GM12878 (cell line): ENCODE measurements around the gene LONP1. TPM values are rescaled to one million over a fixed set of nuclear protein-coding genes. Genes with fewer than 3 reads are reported as not detected.

Experiments used
- ATAC-seq: fragments of 200-7000 bp; cut with Tn5 transposase; 3 replicates; pipeline ENCODE4 v1.9.1; 2020; ENCODE audit warnings: mild to moderate bottlenecking, moderate library complexity
- BruUV-seq: library from RNA; stranded (reverse); fragments of 400-500 nt; replicated peaks from 2 replicates; lab custom pipeline; 2021; lab: Mats Ljungman, UMichigan
- CTCF ChIA-PET: fragments of 300-600 bp; sonication (Branson Sonifier 250); formaldehyde crosslinking; extraction: SDS; loops from one replicate; lab custom pipeline; 2021; ENCODE audit warnings: inconsistent platforms; lab: Yijun Ruan, JAX
- POLR2A ChIA-PET: fragments of 350-600 bp; formaldehyde crosslinking; extraction: SDS; loops from one replicate; lab custom pipeline; 2021; ENCODE audit warnings: inconsistent platforms; lab: Charles Lee
- RAD21 ChIA-PET: fragments of 300-600 bp; sonication (Branson Sonifier 250); formaldehyde crosslinking; loops from one replicate; lab custom pipeline; 2023; ENCODE audit warnings: antibody characterized with exemption; ENCODE audit not compliant: unreplicated experiment; lab: Charles Lee
- SMC1A ChIA-PET: fragments of 300-600 bp; sonication (Branson Sonifier 250); formaldehyde crosslinking; loops from one replicate; lab custom pipeline; 2023; ENCODE audit not compliant: unreplicated experiment, uncharacterized antibody; lab: Charles Lee
- DNase-seq: peaks from one replicate; pipeline ENCODE4 v3.0.0-alpha.2; 2011; ENCODE audit warnings: low read depth, low spot score
- FAIRE-seq: peaks from 3 replicates; lab custom pipeline; 2011; peaks lifted over from hg19 to GRCh38; lab: Jason Lieb, UNC
- H2AFZ ChIP-seq: 2 replicates; pipeline ENCODE4 v1.6.0; 2011; ENCODE audit warnings: low read depth, low read length, control low read depth; ENCODE audit not compliant: control insufficient read depth
- H3K27ac ChIP-seq: 2 replicates; pipeline ENCODE4 v1.5.1; 2011; ENCODE audit warnings: control low read depth; ENCODE audit not compliant: control insufficient read depth, insufficient read depth
- H3K27me3 ChIP-seq, 2 experiments: replicated peaks in 1 of 2; 2 replicates each; pipeline versions ENCODE4 v1.6.0 to v1.6.1; 2011; ENCODE audit warnings: low read length in 1 of 2; ENCODE audit not compliant: control insufficient read depth in 2 of 2, insufficient read depth in 2 of 2
- H3K36me3 ChIP-seq, 2 experiments: 2 replicates each; pipeline ENCODE4 v1.5.1; 2011; ENCODE audit warnings: low read length in 1 of 2; ENCODE audit not compliant: control insufficient read depth in 2 of 2, insufficient read depth in 2 of 2
- H3K4me1 ChIP-seq: 2 replicates; pipeline ENCODE4 v1.6.1; 2011; ENCODE audit warnings: mild to moderate bottlenecking, low read length, moderate library complexity, mixed read lengths; ENCODE audit not compliant: control insufficient read depth, insufficient read depth
- H3K4me2 ChIP-seq: 2 replicates; pipeline ENCODE4 v1.6.0; 2011; ENCODE audit warnings: control low read depth; ENCODE audit not compliant: control insufficient read depth, insufficient read depth
- H3K4me3 ChIP-seq: fragments of 200-600 bp; sonication (generic); 2 replicates; pipeline ENCODE4 v1.5.1; 2016
- H3K79me2 ChIP-seq: 2 replicates; pipeline ENCODE4 v1.6.0; 2011; ENCODE audit warnings: low read length; ENCODE audit not compliant: control insufficient read depth, insufficient read depth
- H3K9ac ChIP-seq: 2 replicates; pipeline ENCODE4 v1.8.0; 2011; ENCODE audit warnings: low read length, control low read depth, mixed read lengths; ENCODE audit not compliant: control insufficient read depth, insufficient read depth
- H3K9me3 ChIP-seq: replicated peaks from 3 replicates; pipeline ENCODE4 v1.5.1; 2011; ENCODE audit warnings: mild to moderate bottlenecking, low read length; ENCODE audit not compliant: control insufficient read depth, insufficient read depth
- H4K20me1 ChIP-seq: 2 replicates; pipeline ENCODE4 v1.6.0; 2011; ENCODE audit not compliant: control insufficient read depth, insufficient read depth
- BCL3 ChIP-seq: IDR thresholded peaks from 2 replicates; pipeline ENCODE4 v1.6.1; 2011; ENCODE audit warnings: borderline replicate concordance, low read depth, mild to moderate bottlenecking, moderate library complexity, low read length; ENCODE audit not compliant: insufficient read depth, poor library complexity, severe bottlenecking
- CTCF ChIP-seq, 3 experiments: IDR thresholded peaks in 2 of 3; conservative IDR thresholded peaks in 1 of 3; 2 replicates each; pipeline ENCODE4 v1.5.1; 2011; ENCODE audit warnings: low read depth in 3 of 3, low read length in 3 of 3, mild to moderate bottlenecking in 3 of 3, control low read depth in 2 of 3, moderate library complexity in 2 of 3, inconsistent platforms in 1 of 3, mixed read lengths in 1 of 3; ENCODE audit not compliant: control insufficient read depth in 2 of 3, insufficient read depth in 1 of 3; ENCODE audit errors: extremely low read depth in 1 of 3
- CUX1 ChIP-seq: IDR thresholded peaks from 2 replicates; pipeline ENCODE4 v1.6.1; 2012; ENCODE audit warnings: improper control_type of control experiment, low read depth, low read length; ENCODE audit not compliant: insufficient replicate concordance
- LARP7 ChIP-seq: fragments of 450-650 bp; IDR thresholded peaks from 2 replicates; pipeline ENCODE4 v1.6.1; 2017; ENCODE audit warnings: mild to moderate bottlenecking
- NRF1 ChIP-seq: conservative IDR thresholded peaks from 2 replicates; pipeline ENCODE4 v1.6.1; 2011; ENCODE audit warnings: mild to moderate bottlenecking, low read depth, low read length, improper control_type of control experiment
- RBBP5 ChIP-seq: fragments of 200-600 bp; sonication (generic); conservative IDR thresholded peaks from 2 replicates; pipeline ENCODE4 v1.6.1; 2016
- ZNF592 ChIP-seq: fragments of 450-650 bp; IDR thresholded peaks from 2 replicates; pipeline ENCODE4 v1.6.1; 2017; ENCODE audit warnings: mild to moderate bottlenecking, moderate library complexity
- WGBS: methylation state at CpG from one replicate; pipeline ENCODE4 v1.1.6; 2016; ENCODE audit warnings: low lambda C conversion rate; ENCODE audit not compliant: insufficient replicate concordance, insufficient coverage; ENCODE audit errors: missing lambda C conversion rate; 5-methylcytosine and 5-hydroxymethylcytosine counted together
- in situ Hi-C: fragments of 300-500 bp; cut with MboI; formaldehyde crosslinking; loops from 9 replicates; pipeline ENCODE4 v1.14.3; 2018; ENCODE audit warnings: mixed read lengths
- intact Hi-C: fragments of 100-400 bp; cut with micrococcal nuclease; formaldehyde crosslinking; loops from one replicate; pipeline ENCODE4 v1.14.2; 2022; ENCODE audit not compliant: unreplicated experiment
- polyA plus RNA-seq, 11 experiments: library from polyadenylated mRNA; depleted of rRNA in 4 of 11; unstranded in 6 of 11; stranded (reverse) in 5 of 11; fragments of >200 nt; fragmentation: Nextera tagmentation in 4 of 11; fragmentation: Illumina TruSeq in 1 of 11; extraction: Ambion mirVana in 4 of 11; extraction: Trizol in 1 of 11; gene quantifications; 1 replicate in 1 of 11; 2 replicates in 10 of 11; pipeline versions ENCODE4 v1.2.1 to v1.2.3, GENCODE V29; 2011 to 2016; ENCODE audit warnings: inconsistent platforms in 2 of 11, missing spikeins in 2 of 11, low read depth in 1 of 11
- total RNA-seq, 4 experiments: library from RNA; depleted of rRNA in 3 of 4; stranded (reverse); fragments of >200 nt in 3 of 4; fragmentation: Illumina TruSeq in 1 of 4; extraction: Trizol in 1 of 4; gene quantifications; 2 replicates each; pipeline versions ENCODE4 v1.2.1 to v1.2.3, GENCODE V29; 2013 to 2021

LONP1 gene
- total and polyA plus RNA-seq, 10 of the 15 experiments (the other 5 are each of a cell fraction or from before 2014, with no cell fraction given): 0.61 to 136 (median 59.5) TPM

- Histone ChIP-seq H3K4me3 (no peak overlapping the region), H3K36me3 (peaks cover 0 to 2% of the 10 kb centered on the region in 2 experiments; a peak in 2 of 4 replicates), H3K79me2 (peaks cover 12% of the 10 kb centered on the region), H4K20me1 (no peaks in the 10 kb centered on the region), H3K9ac (no peak overlapping the region), H3K9me3 (no peaks in the 10 kb centered on the region), H2AFZ (no peak overlapping the region), H3K27me3 (no peaks in the 10 kb centered on the region), H3K4me1 (peaks cover 5% of the 10 kb centered on the region; the same call in 1 of the 2 replicates), H3K27ac (no peak overlapping the region), H3K4me2 (no peak overlapping the region)
- intact Hi-C loops: no loop called here
- in situ Hi-C loops: no loop called here
- no peak for DNase-seq
- RAD21 ChIA-PET: no interaction called here
- no TSS peak for BruUV-seq
- POLR2A ChIA-PET: no interaction called here
- FAIRE-seq: no peak
- no peak for TF ChIP-seq LARP7
- no peak for TF ChIP-seq CTCF (IDR thresholded peaks at IDR 0.05 in 2 of 3, conservative IDR thresholded peaks at IDR 0.05 in 1 of 3; ENCODE audit: control insufficient read depth in 2 of 3, extremely low read depth in 1 of 3, insufficient read depth in 1 of 3, low read depth in 3 of 3, low read length in 3 of 3)
- no peak for TF ChIP-seq NRF1
- no peak for TF ChIP-seq RBBP5
- no peak for TF ChIP-seq BCL3
- no peak for TF ChIP-seq CUX1
- no peak for TF ChIP-seq ZNF592
- no peak for ATAC-seq
- WGBS: 97% methylated on average over 10 of the region's 22 CpGs
- SMC1A ChIA-PET: no interaction called here
- CTCF ChIA-PET: no interaction called here
Measured at GRCh38 chr19:5678071-5678718, 41.8 kb downstream of the LONP1 start.
